ENCODE data around the gene PKNOX2.

GRCh38 chr11:125257190-125257579 lies 92.6 kb downstream of the PKNOX2 start:
- TF ChIP-seq CTCF (IDR thresholded peaks at IDR 0.05; ENCODE audit: insufficient read depth, low read length) (no peak), POLR2AphosphoS5 (IDR thresholded peaks at IDR 0.05; ENCODE audit: low read depth) (no peak), REST (IDR thresholded peaks at IDR 0.05; ENCODE audit: insufficient replicate concordance, low read depth) (no peak)
